GM23338 (cell line): ENCODE results near the gene NUCB1. TPM values are rescaled to one million over a fixed set of nuclear protein-coding genes. Genes with fewer than 3 reads are reported as not detected.
A peak's percentile ranks its signal among the peaks of the same experiment; 100 is the strongest.

Source experiments
- ATAC-seq: fragments of 200-7000 bp; cut with Tn5 transposase; 3 replicates; pipeline ENCODE4 v1.9.1; 2020
- DNase-seq: peaks from one replicate; pipeline ENCODE4 v3.0.0-alpha.2; 2015; ENCODE audit warnings: low spot score
- H2AFZ ChIP-seq: fragments of 200-600 bp; sonication (generic); 2 replicates; pipeline ENCODE4 v1.8.0; 2016; ENCODE audit warnings: antibody characterized with exemption, mild to moderate bottlenecking, moderate library complexity
- H3F3A ChIP-seq: fragments of 200-600 bp; sonication (generic); replicated peaks from 2 replicates; pipeline ENCODE4 v1.8.0; 2017; ENCODE audit warnings: antibody characterized with exemption, mixed run types, low read depth
- H3K27ac ChIP-seq: fragments of 200-600 bp; sonication (generic); 2 replicates; pipeline ENCODE4 v1.6.1; 2016; ENCODE audit warnings: low read depth
- H3K27me3 ChIP-seq: fragments of 200-600 bp; sonication (generic); 2 replicates; pipeline ENCODE4 v1.8.0; 2016; ENCODE audit warnings: mild to moderate bottlenecking, mixed run types, moderate library complexity; ENCODE audit not compliant: insufficient read depth
- H3K36me3 ChIP-seq: fragments of 200-600 bp; sonication (generic); 2 replicates; pipeline ENCODE4 v1.8.0; 2016; ENCODE audit warnings: mild to moderate bottlenecking; ENCODE audit not compliant: insufficient read depth
- H3K4me1 ChIP-seq: fragments of 200-600 bp; sonication (generic); 2 replicates; pipeline ENCODE4 v1.8.0; 2016; ENCODE audit warnings: mild to moderate bottlenecking, moderate library complexity; ENCODE audit not compliant: insufficient read depth
- H3K4me2 ChIP-seq: fragments of 200-600 bp; sonication (generic); 2 replicates; pipeline ENCODE4 v1.7.1; 2017; ENCODE audit warnings: mixed run types
- H3K4me3 ChIP-seq: fragments of 200-600 bp; sonication (generic); 2 replicates; pipeline ENCODE4 v1.6.1; 2016; ENCODE audit warnings: mixed run types
- H3K79me2 ChIP-seq: fragments of 200-600 bp; sonication (generic); replicated peaks from 2 replicates; pipeline ENCODE4 v1.8.0; 2017; ENCODE audit warnings: mild to moderate bottlenecking; ENCODE audit not compliant: insufficient read depth
- H3K9me2 ChIP-seq: fragments of 200-600 bp; sonication (generic); 2 replicates; pipeline ENCODE4 v1.8.0; 2017; ENCODE audit not compliant: insufficient read depth
- H4K20me1 ChIP-seq: fragments of 200-600 bp; sonication (generic); replicated peaks from 2 replicates; pipeline ENCODE4 v1.8.0; 2017; ENCODE audit warnings: mild to moderate bottlenecking; ENCODE audit not compliant: insufficient read depth
- H3K27ac Mint-ChIP-seq: 2 replicates; pipeline ENCODE4 v1.8.0; 2020; ENCODE audit warnings: inconsistent platforms, mild to moderate bottlenecking, moderate library complexity, mixed read lengths
- H3K27me3 Mint-ChIP-seq: 3 replicates; pipeline ENCODE4 v1.8.0; 2022; ENCODE audit warnings: low read depth, mild to moderate bottlenecking, moderate library complexity, mixed read lengths, inconsistent platforms; ENCODE audit not compliant: insufficient read depth, poor library complexity
- H3K36me3 Mint-ChIP-seq: 3 replicates; pipeline ENCODE4 v1.8.0; 2021; ENCODE audit warnings: low read depth, mild to moderate bottlenecking, inconsistent platforms, moderate library complexity, mixed read lengths
- H3K4me1 Mint-ChIP-seq: 3 replicates; pipeline ENCODE4 v1.8.0; 2020; ENCODE audit warnings: mild to moderate bottlenecking, inconsistent platforms, mixed read lengths
- H3K4me3 Mint-ChIP-seq: 3 replicates; pipeline ENCODE4 v1.8.0; 2021; ENCODE audit warnings: moderate library complexity, mild to moderate bottlenecking, inconsistent platforms, mixed read lengths
- H3K9me3 Mint-ChIP-seq: 3 replicates; pipeline ENCODE4 v1.8.0; 2020; ENCODE audit warnings: moderate library complexity, mild to moderate bottlenecking, inconsistent platforms, mixed read lengths
- CTCF ChIP-seq, 2 experiments: fragments of 200-600 bp in 1 of 2; sonication (generic) in 1 of 2; conservative IDR thresholded peaks; 2 replicates each; pipeline versions ENCODE4 v1.5.1 to v1.6.1; 2016 to 2017; ENCODE audit warnings: antibody characterized with exemption in 2 of 2, low read depth in 2 of 2, mild to moderate bottlenecking in 2 of 2, moderate library complexity in 1 of 2
- ETS1 ChIP-seq: IDR thresholded peaks from 2 replicates; pipeline ENCODE4 v1.6.1; 2016; ENCODE audit warnings: antibody characterized with exemption
- EZH2 ChIP-seq: fragments of 200-600 bp; sonication (generic); IDR thresholded peaks from one replicate; pipeline ENCODE4 v1.8.0; 2017; ENCODE audit warnings: antibody characterized with exemption, mild to moderate bottlenecking, low read depth; ENCODE audit not compliant: unreplicated experiment
- NANOG ChIP-seq: IDR thresholded peaks from 2 replicates; pipeline ENCODE4 v1.6.1; 2016; ENCODE audit warnings: antibody characterized with exemption, borderline replicate concordance
- POLR2AphosphoS5 ChIP-seq: IDR thresholded peaks from 2 replicates; pipeline ENCODE4 v1.6.1; 2016; ENCODE audit warnings: antibody characterized with exemption, low read depth
- ZNF114 ChIP-seq: fragments of 250-450 bp; sonication (Bioruptor Pico); IDR thresholded peaks from 2 replicates; pipeline ENCODE4 v1.5.0; 2020; ENCODE audit warnings: mild to moderate bottlenecking, moderate library complexity
- ZNF462 ChIP-seq: fragments of 250-450 bp; sonication (Bioruptor Pico); IDR thresholded peaks from 2 replicates; pipeline ENCODE4 v1.5.0; 2020; ENCODE audit warnings: mild to moderate bottlenecking, moderate library complexity
- polyA plus RNA-seq: library from polyadenylated mRNA; unstranded; fragments of >200 nt; fragmentation: Nextera tagmentation; extraction: Ambion mirVana; gene quantifications from 2 replicates; pipeline ENCODE4 v1.2.1, GENCODE V29; 2016
- total RNA-seq: library from RNA; depleted of rRNA; stranded (reverse); fragments of >200 nt; shearing (Covaris generic); gene quantifications from 2 replicates; pipeline ENCODE4 v1.2.3, GENCODE V29; 2014

NUCB1 gene
- total and polyA plus RNA-seq, 2 experiments from 2014 or later = 57.1 to 163 TPM

- peak overlapping the region; percentile 82; the same call in 2 of the 3 replicates for H3K4me3 Mint-ChIP-seq
Measured at GRCh38 chr19:48934837-48935236, 34.7 kb downstream of the NUCB1 start.

GRCh38 chr19:48935864-48936263 is 35.8 kb downstream of the NUCB1 start:
- peaks cover 33% of the 10 kb centered on the region for H3K27me3 ChIP-seq
- ATAC-seq = no peak
- H3K9me2 ChIP-seq = no peaks in the 10 kb centered on the region
- H3K4me3 ChIP-seq = no peak overlapping the region
- peaks cover 14% of the 10 kb centered on the region for H3K4me1 Mint-ChIP-seq
- peaks cover 16% of the 10 kb centered on the region for H3K4me1 ChIP-seq
- H3K27ac Mint-ChIP-seq = no peak overlapping the region
- peaks cover 23% of the 10 kb centered on the region for H3K27me3 Mint-ChIP-seq
- DNase-seq = no peak
- no peak overlapping the region for H3K4me3 Mint-ChIP-seq
- H3K79me2 ChIP-seq = no peaks in the 10 kb centered on the region
- no peak overlapping the region for H2AFZ ChIP-seq
- H3F3A ChIP-seq = peaks cover 11% of the 10 kb centered on the region; the same call in 1 of the 2 replicates
- no peaks in the 10 kb centered on the region for H4K20me1 ChIP-seq
- H3K36me3 ChIP-seq = no peaks in the 10 kb centered on the region
- H3K27ac ChIP-seq = no peak overlapping the region
- no peaks in the 10 kb centered on the region; the same call in 2 of the 3 replicates for H3K9me3 Mint-ChIP-seq
- H3K36me3 Mint-ChIP-seq = peaks cover 14% of the 10 kb centered on the region
- no peak overlapping the region for H3K4me2 ChIP-seq
- TF ChIP-seq ZNF462 (CRISPR knock-in tag) (no peak), ZNF114 (CRISPR knock-in tag) (no peak), EZH2 (no peak), NANOG (no peak), ETS1 (no peak)

More at GRCh38 chr19:48934837-48935236, 34.7 kb downstream of the NUCB1 start:
- Histone ChIP-seq H2AFZ (no peak overlapping the region), H3K4me2 (no peak overlapping the region), H3K79me2 (no peaks in the 10 kb centered on the region), H4K20me1 (no peaks in the 10 kb centered on the region), H3K36me3 (no peaks in the 10 kb centered on the region), H3F3A (peaks cover 11% of the 10 kb centered on the region; the same call in 1 of the 2 replicates), H3K4me1 (peaks cover 16% of the 10 kb centered on the region), H3K27me3 (peaks cover 33% of the 10 kb centered on the region), H3K9me2 (no peaks in the 10 kb centered on the region), H3K4me3 (no peak overlapping the region), H3K27ac (no peak overlapping the region)
- no peak overlapping the region for H3K27ac Mint-ChIP-seq
- H3K4me1 Mint-ChIP-seq = peaks cover 14% of the 10 kb centered on the region
- DNase-seq = peak; percentile 61
- no peaks in the 10 kb centered on the region; the same call in 2 of the 3 replicates for H3K9me3 Mint-ChIP-seq
- H3K27me3 Mint-ChIP-seq = peaks cover 23% of the 10 kb centered on the region
- H3K36me3 Mint-ChIP-seq = peaks cover 6% of the 10 kb centered on the region
- TF ChIP-seq POLR2AphosphoS5 (no peak), NANOG (no peak), CTCF (conservative IDR thresholded peaks at IDR 0.05; ENCODE audit: low read depth in 2 of 2) (peak; percentile 50 to 77)
- peak; percentile 42 for ATAC-seq
